HG03354 (cell line): ENCODE data around the gene IDH2.
"Not testable (repeated sequence)": the region's sequence is repeated elsewhere in the genome, so short reads cannot be mapped to it uniquely, and the experiment has no call there.

Experiments
- ATAC-seq: cut with Tn5 transposase; IDR thresholded peaks from one replicate; pipeline ENCODE4 v1.9.1; 2021; ENCODE audit warnings: mild to moderate bottlenecking; ENCODE audit not compliant: unreplicated experiment, poor library complexity, severe bottlenecking

Gene IDH2

DNA sequence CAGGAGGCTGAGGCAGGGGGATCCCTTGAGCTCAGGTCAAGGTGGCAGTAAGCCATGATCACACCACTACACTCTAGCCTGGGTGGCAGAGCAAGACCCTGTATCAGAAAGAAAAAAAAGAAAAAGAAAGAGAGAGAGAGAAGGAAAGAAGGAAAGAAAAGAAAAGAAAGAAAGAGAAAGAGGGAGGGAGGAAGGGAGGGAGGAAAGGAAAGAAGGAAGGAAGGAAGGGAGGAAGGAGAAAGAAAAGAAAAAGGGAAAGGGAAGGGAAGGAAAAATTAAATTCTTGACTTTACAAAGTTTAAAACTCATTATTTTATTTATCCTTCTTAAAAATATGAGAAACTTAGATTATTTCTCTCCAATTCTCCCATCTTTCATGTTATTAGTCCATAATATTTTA is 17.1 kb upstream of the IDH2 start:
- no peak for ATAC-seq

DNA sequence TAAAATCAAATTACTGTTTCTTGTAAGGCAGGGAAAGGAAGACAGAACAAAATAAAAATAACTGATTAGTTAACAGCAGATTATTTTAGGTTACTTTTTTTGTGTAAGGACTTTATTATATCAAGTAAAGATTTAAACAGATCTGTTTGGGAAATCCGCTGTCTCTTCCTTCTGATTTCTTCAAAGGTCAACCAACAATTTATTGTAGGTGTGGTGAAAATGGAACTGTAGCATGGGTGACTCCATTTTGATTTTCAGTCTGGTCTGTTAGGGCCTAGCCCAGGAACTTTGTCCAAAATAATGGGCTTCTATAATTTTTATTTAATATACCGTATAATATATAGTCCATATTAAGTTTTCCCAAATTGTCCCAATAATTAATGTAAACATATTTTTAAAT is 13.5 kb upstream of the IDH2 start:
- no peak for ATAC-seq

DNA sequence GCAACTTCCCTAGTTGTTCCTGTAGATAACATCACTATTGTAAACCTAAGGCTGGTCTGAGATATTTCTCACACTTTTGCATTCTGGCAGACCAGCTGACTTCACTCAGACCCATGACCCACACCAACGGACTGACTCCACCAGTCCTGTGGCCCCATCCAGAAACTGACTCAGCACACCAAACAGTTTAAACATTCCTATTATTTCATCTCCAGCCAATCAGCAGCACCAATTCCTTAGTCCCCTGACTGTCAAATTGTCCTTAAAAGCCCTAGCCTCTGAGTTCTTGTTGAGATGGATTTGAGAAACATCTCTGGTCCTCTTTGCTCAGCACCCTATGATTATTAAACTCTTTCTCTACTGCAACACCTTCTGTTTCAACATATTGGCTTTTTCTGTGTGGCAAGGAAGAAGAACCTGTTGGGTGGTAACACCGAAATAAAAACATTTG is 12.2 kb upstream of the IDH2 start:
- ATAC-seq = no peak

DNA sequence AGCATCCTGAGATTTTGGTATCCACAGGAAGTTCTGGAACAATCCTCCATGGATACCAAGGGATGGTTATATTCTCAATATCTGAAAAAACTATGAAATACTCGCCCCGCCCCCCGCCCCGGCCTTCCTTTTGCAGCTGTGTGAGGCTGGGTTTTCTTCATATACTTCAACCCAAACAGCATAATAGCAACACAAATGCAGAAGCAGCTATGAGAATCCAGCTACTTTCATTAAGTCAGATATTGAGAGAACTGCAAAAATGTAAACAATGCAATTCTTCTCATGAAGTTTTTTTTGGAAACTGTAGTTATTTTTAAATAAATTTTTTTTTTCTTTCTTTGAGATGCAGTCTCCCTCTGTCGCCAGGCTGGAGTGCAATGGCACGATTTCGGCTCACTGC is 10.9 kb upstream of the IDH2 start:
- ATAC-seq = no peak

DNA sequence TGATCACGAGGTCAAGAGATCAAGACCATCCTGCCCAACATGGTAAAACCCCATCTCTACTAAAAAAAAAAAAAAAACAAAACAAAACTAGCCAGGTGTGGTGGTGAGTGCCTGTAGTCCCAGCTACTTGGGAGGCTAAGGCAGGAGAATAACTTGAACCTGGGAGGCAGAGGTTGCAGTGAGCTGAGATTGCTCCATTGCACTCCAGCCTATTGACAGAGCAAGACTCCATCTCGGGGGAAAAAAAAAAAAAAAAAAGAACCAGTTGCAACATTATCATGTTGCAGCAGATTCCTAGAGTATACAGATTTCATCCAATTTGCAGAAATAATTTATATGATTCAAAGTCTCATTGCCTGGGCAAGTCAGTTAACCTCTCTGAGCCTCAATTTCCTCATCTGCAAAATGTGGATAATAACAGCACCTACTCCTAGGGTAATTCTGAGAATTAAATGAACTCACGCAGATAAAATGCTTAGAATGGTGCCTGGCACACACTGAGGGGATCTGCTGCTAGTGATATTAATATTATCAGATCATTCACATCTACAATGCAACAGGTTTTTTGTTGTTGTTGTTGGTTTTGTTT is 7.0 kb upstream of the IDH2 start:
- ATAC-seq = not testable (repeated sequence)

DNA sequence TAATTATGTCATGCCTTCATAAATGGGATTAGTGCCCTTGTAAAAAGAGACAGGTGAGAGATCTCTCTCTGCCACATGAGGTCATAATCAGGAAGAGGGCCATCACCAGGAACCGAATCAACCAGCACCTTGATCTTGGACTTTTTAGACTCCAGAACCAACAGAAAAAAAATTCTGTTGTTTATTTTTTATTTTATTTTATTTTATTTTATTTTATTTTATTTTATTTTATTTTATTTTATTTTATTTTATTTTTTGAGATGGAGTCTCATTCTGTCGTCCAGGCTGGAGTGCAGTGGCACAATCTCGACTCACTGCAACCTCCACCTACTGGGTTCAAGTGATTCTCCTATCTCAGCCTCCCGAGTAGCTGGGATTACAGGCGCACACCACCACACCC is 5.8 kb upstream of the IDH2 start:
- not testable (repeated sequence) for ATAC-seq

DNA sequence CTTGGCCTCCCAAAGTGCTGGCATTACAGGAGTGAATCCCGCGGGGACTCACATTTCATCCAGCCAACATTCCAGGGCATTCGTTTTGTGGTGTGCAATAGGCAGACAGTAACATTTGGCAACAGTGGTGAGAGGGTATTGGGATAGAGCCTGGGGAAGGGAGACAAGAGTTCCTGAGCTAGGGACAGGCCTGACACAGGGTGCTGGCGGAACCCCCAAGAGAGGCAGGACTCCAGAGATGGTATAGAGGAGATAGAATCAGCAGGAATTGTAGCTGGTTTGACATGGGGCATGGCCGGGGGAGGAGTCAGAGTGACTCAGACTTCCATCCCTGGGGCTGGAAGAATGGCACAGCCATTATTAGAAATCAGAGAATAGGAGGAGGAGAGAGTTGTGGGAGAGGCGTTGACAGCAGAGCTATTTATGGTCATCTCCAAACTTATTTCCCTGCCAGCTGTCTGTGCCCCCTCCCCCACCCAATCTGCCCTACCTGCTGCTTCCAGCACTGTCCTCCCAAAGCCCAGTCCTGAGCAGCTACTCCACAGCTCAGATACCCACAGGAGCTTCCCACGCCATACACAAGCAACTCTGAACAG is 4.4 kb upstream of the IDH2 start:
- ATAC-seq = no peak

DNA sequence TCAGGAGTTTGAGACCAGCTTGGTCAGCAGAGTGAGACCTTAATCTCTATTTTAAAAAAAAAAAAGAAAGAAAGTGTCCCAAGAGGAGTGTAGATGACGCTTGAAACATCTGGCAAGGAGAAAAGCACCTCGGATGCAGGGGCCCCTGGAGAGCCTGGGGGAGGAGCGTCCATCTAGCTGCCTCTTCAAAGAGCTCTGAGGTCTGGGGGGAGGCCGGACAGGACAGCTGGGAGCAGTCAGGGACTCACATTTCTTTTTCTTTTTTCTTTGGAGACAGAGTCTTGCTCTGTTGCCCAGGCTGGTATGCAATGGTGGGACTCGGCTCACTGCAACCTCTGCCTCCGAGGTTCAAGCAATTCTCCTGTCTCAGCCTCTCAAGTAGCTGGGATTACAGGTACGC is 3.3 kb upstream of the IDH2 start:
- no peak for ATAC-seq

DNA sequence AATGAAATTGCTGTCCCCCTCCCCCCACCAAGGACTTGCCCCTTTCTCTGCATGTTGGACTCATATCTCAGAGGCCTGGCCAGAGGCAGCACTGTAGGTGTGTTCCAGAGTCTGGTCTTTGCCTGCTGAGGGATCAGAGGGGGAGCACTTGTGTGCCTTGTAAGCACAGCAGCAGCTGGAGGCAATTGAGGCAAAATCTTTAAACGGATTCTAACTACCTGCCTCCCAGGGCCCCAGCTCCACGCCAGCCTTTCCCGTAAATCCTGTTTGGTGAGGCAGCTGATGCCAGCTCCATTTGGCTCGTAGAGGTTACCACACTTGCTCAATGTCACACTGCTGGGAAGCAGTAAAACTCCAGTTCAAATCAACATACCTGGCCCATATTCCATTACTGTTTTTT is 2.3 kb upstream of the IDH2 start:
- ATAC-seq = no peak

DNA sequence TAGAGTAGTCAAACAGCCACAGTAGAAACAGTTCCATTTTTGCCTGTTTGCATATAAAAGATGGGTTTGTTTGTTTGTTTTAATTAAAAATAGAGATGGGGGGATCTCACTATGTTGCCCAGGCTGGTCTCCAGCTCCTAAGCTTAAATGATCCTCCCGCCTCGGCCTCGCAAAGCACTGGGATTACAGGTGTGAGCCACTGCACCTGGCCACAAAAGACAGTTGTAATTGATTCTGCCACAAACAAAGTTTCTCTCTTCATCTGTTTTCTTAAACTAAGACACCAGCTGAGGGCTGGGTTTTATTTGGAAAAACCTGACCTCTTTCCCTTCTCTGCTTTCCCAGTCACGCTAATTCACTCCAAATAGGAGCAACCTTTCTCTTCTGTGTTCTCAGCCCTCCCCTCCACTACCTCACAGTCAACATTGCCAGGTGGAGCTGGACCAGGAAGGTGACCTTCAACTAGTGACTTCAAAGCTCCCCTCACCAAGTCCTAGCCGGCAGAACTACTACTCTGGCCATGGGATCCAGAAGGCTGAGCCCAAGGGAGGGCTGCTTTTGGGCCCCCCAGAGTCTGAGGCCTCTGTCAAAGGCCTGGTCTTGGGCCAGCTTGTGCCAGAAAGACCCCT is 1.5 kb upstream of the IDH2 start:
- no peak for ATAC-seq

DNA sequence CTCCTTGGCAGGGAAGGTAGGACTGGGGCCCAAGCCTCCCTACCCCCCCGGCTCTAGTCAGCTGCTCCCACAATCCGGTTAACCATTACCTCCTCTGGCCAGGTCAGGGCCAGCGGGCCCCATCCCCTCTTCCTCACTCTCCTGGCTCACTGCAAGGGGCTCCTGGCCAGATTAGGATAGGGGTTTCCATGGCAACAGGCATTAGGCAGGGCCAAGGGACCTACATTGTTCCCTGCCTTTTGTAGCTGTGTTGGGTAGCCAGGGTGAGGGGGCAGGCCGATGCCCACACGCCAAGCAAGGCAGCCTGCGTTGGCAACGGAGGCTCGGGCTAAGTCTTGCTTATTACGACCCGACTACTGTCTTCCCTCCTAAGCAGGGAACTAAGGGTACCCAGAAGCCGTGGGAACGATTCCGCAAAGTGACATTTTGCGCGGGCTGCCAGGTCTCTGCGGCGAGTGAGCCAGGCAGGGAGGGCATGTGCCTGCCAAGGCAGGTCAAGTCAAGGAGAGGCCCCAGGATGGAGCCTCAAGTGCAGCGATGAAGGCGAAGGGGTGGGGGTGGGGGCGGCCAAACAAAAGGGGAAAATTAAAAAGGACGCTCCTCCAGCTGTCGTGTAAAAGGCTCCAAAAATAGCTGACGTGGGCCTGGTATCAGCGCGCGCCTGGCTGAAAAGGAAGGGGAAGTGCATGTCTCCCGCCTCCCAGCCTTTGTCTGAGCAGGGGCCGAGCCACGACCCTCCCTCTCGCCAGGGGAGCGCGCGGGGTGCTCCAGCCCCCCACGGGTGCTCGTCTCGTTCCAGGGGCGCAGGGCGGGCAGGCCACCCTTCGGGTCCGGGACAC is 919 bp downstream of the IDH2 start:
- ATAC-seq = peak; percentile 17

DNA sequence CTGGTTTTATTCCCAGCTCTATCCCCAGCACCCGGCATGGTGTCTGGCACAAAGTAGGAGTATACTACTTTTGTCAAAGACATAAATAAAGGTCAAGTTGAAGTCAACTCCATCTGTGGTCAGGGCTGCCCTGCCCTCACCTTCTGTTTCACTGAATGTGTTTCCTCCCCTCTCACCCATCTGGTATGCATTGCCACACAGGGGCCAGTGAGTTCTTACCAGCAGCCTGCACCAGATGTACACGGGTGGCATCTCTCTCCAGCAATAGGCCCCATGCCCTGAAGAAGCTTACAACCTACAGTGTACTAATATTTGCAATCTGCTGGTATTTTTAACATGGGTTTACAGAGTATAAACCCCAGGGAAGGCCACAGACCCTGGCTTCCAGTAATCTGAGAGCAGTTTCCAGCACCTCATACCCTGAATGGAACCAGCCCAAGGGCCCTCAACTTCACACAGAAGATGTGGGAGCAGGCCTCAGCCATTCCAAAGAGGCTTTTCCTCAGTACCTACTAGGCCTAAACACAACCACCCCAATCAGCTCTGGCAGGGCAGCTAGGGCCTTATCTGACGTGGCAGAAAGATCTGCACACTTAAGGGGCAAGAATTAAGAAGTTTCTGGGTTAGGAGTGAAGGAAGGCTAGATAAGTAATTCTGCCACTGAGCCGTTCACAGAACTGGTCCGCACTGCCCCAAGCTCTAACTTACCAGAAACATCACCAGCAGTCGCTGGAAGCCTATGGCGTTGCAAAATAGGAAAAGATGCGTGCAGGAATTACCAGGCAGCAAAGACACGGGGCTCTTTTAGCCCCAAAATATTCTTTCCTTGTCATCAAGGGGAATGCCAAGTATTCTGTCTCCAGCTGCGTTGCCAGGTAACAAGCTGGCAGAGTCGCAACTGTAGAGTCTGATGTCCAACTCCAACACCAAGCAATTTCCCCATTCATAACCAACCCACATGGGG is 2.1 kb downstream of the IDH2 start:
- ATAC-seq = no peak

DNA sequence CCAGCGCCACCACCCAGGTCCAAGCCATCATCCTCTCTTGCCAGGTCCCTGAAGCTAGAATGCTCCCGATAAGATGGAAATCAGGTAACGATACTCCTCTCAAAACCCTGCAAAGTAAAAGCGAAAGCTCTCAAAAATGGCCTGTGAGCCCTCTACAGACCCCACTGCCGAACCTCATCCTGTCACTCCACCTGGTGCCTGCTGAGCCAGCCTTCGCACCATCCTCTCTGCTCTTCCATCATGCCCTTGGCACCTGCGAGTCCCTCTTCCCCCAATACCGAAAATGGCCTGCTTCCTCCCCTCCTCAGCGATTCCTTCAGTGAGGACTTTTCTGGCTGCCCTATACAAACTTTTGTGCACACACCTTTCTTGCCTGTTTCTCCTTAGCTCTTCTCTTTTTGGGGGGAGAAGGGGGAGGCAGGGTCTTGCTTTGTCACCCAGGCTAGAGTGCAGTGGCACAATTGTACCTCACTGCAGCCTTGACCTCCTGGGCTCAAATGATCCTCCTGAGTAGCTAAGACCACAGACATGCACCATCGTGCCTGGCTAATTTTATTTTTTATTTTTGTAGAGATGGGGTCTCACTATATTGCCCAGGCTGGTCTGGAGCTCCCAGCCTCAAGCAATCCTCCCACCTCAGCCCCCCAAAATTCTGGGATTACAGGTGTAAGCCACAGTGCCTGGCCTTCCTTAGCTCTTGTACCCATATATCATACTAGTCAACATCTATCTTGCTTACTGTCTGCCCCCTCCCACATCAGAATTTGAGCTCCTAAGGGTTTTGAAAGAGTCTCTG is 3.0 kb downstream of the IDH2 start:
- ATAC-seq = no peak

DNA sequence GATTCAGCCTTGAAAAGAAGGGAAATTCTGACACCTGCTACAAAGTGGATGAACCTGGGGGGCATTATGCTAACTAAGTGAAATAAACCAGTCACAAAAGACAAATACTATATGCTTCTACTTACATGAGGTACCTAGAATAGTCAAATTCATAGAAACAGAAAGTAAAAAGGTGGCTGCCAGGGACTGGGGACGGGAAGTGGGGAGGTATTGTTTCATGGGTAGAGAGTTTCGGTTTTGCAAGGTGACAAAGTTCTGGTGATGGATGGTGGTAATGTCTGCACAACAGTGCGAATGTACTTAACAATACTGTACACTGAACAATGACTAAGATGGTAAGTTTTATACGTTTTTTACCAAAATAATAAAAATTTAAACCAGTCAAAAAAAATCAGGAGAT is 4.8 kb downstream of the IDH2 start:
- ATAC-seq = peak; percentile 67

DNA sequence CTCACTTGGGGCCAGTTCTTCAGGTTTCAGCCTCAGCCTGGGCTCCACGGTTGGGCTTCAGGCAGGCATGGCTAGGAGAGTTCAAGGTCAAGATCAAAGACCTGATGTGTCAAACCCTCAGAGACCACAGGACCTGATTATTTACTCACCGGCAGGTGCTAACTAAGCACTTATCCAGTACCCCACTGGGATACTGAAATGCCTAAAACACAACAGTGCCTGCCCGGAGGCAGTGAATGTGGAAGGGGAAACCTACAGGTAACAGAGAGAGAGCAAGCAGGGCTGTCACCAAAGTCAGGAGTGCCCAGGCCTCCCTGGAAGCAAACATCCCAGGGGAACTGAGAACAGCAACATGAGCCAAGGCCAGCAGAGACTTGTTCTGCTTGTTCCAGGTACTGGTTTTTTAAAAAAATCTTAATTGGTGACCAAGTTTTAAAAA is 6.7 kb downstream of the IDH2 start:
- no peak for ATAC-seq

DNA sequence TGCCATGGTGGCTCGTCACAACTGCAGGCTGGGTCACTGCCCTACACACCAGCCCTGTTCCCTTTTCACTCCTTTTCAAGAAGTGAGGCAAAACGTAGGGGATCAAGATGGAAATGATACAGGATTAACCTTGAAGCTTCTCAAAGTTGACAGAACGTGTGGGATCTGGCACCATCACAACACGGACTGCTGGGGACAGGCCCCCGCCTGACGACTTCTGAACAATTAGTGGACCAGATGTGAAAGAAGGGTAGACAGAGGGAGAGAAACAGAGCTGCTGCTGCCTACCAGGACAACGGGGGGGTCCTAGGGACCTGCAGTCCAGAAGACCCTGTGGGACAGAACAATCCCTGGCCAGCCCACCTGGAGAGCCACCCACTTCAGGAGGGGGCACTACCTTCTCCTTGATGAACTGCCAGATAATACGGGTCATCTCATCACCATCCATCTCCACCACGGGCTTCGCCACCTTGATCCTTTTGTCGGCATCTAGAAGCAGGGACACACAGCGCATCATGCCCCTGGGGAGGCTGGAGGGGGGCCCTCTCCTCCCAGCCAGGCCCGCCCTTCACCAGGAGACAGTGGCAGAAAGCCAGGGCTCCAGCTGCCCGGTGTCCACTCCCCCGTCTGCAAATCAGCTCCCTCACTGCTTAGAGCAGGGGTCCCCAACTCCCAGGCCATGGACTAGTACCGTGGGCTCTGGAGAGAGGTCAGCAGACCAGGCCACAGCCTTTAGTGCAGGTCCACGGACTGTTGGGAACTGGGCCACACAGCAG is 10.9 kb downstream of the IDH2 start:
- no peak for ATAC-seq

DNA sequence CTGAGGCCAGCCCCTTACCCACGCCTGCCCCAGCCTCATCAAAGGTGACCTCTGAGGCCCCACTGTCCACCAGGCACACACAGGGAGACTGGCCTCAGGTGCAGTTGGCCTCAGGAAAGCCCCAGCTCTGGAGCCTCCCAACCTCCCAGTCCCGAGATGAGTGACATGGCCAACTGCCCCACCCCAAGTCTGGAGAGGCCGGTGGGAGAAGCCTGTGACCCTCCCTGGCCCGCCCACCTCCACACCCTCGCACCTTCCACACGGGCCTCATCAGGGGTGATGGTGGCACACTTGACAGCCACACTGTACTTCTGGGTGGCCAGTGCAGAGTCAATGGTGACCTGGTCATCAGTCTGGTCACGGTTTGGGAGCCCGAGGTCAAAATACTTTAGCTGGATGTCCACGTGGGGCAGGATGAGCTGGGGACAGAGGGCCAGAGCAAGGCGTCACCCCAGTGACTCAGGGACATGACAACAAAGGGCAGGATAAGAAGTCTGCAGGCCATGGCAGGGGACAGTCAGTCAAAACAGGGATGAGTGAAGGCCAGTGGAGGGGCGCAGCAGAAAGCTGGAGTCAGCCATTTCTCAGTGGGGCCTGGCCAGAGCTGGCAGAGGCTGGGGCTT is 11.9 kb downstream of the IDH2 start:
- ATAC-seq = no peak
